Measurements from ENCODE around the gene MAD2L2. TPM values are rescaled to one million over a fixed set of nuclear protein-coding genes. Genes with fewer than 3 reads are reported as not detected.

MAD2L2 gene
- total and polyA plus RNA-seq, 9 of the 15 experiments (the other 6 are each of a cell fraction or from before 2014, with no cell fraction given) = 12.4 to 286 (median 143) TPM

DNA sequence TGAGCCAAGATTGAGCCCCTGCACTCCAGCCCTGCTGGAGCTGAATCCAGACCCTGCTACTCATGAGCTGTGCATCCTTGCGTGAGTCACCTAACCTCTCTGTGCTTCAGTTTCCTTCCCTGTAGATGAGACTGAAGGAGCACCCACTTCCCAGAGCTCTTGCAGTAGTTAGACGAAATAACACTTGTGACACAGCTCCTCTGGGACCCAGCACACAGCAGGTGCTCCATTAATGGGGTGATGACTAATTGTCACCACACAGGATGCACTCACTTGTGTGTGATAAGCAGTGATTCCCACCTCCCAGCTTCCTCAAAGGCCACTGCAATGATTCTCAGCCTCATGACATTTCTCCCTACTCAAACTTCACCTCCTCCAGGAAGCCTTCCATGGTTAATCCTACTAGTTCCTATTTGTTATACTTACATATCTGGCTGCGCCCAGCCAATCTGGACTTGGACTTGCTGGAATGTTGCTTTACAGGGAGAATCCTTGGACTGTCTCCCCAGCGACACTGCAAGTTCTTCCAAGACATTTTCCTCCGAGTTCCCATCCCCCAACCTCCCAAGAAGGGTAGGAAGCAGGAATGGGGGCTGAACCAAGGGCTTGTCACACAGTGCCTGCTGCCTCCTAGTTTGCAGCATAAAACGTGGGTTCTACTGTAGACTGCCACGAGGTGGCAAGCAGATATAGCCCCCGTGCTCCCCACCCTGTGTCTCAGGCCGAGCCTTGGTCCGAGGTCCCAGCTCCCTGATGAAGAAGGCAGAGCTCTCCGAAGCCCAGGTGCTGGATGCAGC lies 27.8 kb upstream of the MAD2L2 start (continued):
- TF ChIP-seq, protein P1, sequence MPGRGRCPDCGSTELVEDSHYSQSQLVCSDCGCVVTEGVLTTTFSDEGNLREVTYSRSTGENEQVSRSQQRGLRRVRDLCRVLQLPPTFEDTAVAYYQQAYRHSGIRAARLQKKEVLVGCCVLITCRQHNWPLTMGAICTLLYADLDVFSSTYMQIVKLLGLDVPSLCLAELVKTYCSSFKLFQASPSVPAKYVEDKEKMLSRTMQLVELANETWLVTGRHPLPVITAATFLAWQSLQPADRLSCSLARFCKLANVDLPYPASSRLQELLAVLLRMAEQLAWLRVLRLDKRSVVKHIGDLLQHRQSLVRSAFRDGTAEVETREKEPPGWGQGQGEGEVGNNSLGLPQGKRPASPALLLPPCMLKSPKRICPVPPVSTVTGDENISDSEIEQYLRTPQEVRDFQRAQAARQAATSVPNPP (IDR thresholded peaks at IDR 0.05; ENCODE audit: borderline replicate concordance, insufficient read depth, insufficient read length) = no peak
- TF ChIP-seq HMG20A (CRISPR knock-in tag; conservative IDR thresholded peaks at IDR 0.05) (no peak), HDAC2 (IDR thresholded peaks at IDR 0.05) (peak; percentile 92), NFATC3 (IDR thresholded peaks at IDR 0.05) (no peak), ZNF224 (CRISPR knock-in tag; IDR thresholded peaks at IDR 0.05) (no peak), CBX2 (IDR thresholded peaks at IDR 0.05; ENCODE audit: insufficient read depth, low read length, poor library complexity, severe bottlenecking) (no peak), SMARCA4 (IDR thresholded peaks at IDR 0.05) (0 out of 2 replicates have a peak, but pooled peaks have one; percentile 13), TEAD1 (CRISPR knock-in tag; IDR thresholded peaks at IDR 0.05) (no peak), BCOR (IDR thresholded peaks at IDR 0.05) (peak; percentile 93), CBFA2T3 (IDR thresholded peaks at IDR 0.05) (peak; percentile 64), TRIM24 (IDR thresholded peaks at IDR 0.05) (peak in 1 of 2 experiments; percentile 14; a peak in 2 of 4 replicates), CBFA2T2 (conservative IDR thresholded peaks at IDR 0.05) (peak; percentile 44; the same call in 1 of the 2 replicates)
- TF ChIP-seq, protein P2, sequence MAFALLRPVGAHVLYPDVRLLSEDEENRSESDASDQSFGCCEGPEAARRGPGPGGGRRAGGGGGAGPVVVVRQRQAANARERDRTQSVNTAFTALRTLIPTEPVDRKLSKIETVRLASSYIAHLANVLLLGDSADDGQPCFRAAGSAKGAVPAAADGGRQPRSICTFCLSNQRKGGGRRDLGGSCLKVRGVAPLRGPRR (CRISPR knock-in tag; IDR thresholded peaks at IDR 0.05) = no peak
